ENCODE measurements around the gene GMIP. TPM values are rescaled to one million over a fixed set of nuclear protein-coding genes. Genes with fewer than 3 reads are reported as not detected.

GMIP gene
- total and polyA plus RNA-seq, 2 donors (not counting 1 experiment from before 2014, with no cell fraction given), result 2.3 to 5.3 TPM

DNA sequence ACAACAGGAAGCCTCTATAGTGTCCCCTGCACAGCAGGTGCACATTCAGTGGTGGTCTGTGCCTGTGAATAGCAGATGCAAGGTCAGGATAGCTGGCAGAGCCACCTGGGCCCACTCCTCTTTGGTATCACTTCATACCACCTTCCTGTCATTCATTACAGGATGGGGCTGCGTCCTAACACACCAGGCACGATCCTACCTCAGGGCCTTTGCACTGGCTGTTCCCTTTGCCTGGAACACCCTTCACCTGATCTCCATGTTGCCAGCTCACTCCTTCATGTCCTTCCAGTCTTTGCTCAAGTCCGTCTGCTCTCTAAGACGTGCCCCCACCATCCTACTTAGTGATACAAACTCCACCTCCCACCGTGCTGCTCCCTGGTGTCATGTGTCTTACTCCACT is 10.8 kb downstream of the GMIP start:
- H2AFZ ChIP-seq (ENCODE audit: low read length), result no peak overlapping the region
- H3K79me2 ChIP-seq (ENCODE audit: control insufficient read depth, insufficient read depth, low read length), result no peaks in the 10 kb centered on the region
- H3K9ac ChIP-seq (ENCODE audit: insufficient read depth, low read length), result no peak overlapping the region
- no peaks in the 10 kb centered on the region for H3K4me1 ChIP-seq (ENCODE audit: control insufficient read depth, extremely low read depth, insufficient read depth, low read length)
- no peaks in the 10 kb centered on the region for H3K27me3 ChIP-seq (ENCODE audit: control insufficient read depth, insufficient read depth, low read length)
- no peaks in the 10 kb centered on the region for H4K20me1 ChIP-seq (ENCODE audit: control insufficient read depth, extremely low read depth, insufficient read depth, low read length)
- H3K9me3 ChIP-seq (ENCODE audit: control insufficient read depth, insufficient read depth, low read depth, low read length), result no peaks in the 10 kb centered on the region
- peaks cover 14% of the 10 kb centered on the region for H3K36me3 ChIP-seq (ENCODE audit: control insufficient read depth, insufficient read depth, low read length)
- no peak for DNase-seq (ENCODE audit: low read depth in 2 of 2)
- no peak overlapping the region for H3K4me3 ChIP-seq (replicated peaks in 1 of 4; ENCODE audit: control extremely low read depth in 1 of 4, insufficient read depth in 1 of 4, low read depth in 3 of 4, low read length in 4 of 4)
- no peak overlapping the region for H3K4me2 ChIP-seq (ENCODE audit: extremely low read depth, insufficient read depth, low read length)
- no peak overlapping the region for H3K27ac ChIP-seq (ENCODE audit: insufficient read depth, low read length)
- TF ChIP-seq, protein P1, sequence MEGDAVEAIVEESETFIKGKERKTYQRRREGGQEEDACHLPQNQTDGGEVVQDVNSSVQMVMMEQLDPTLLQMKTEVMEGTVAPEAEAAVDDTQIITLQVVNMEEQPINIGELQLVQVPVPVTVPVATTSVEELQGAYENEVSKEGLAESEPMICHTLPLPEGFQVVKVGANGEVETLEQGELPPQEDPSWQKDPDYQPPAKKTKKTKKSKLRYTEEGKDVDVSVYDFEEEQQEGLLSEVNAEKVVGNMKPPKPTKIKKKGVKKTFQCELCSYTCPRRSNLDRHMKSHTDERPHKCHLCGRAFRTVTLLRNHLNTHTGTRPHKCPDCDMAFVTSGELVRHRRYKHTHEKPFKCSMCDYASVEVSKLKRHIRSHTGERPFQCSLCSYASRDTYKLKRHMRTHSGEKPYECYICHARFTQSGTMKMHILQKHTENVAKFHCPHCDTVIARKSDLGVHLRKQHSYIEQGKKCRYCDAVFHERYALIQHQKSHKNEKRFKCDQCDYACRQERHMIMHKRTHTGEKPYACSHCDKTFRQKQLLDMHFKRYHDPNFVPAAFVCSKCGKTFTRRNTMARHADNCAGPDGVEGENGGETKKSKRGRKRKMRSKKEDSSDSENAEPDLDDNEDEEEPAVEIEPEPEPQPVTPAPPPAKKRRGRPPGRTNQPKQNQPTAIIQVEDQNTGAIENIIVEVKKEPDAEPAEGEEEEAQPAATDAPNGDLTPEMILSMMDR (conservative IDR thresholded peaks at IDR 0.05 in 1 of 2, IDR thresholded peaks at IDR 0.05 in 1 of 2; ENCODE audit: low read depth in 1 of 2, low read length in 2 of 2), result no peak
- TF ChIP-seq EZH2 (IDR thresholded peaks at IDR 0.05; ENCODE audit: low read length, missing control alignments), result no peak

DNA sequence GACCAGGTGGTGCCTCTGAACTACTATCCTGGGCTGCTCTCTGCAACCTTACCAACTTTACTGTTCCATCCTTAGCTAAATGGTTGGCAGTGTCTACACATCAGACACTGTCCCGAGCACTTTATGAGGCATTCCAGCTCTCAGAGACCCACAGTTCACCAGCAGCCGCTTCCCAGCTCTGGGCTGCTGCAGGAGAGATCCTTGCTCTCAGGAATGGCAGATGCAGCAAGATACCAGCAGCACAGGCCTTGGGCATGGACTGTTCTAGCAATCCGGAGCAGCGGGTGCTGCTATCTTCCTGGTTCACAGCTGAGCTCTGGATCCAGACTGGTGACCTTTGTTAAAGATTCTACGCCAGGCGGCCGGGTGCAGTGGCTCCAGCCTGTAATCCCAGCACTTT is 12.1 kb downstream of the GMIP start:
- no peak overlapping the region for H3K27ac ChIP-seq (ENCODE audit: insufficient read depth, low read length)
- no peaks in the 10 kb centered on the region for H3K4me1 ChIP-seq (ENCODE audit: control insufficient read depth, extremely low read depth, insufficient read depth, low read length)
- H3K79me2 ChIP-seq (ENCODE audit: control insufficient read depth, insufficient read depth, low read length), result no peaks in the 10 kb centered on the region
- no peak overlapping the region for H3K4me2 ChIP-seq (ENCODE audit: extremely low read depth, insufficient read depth, low read length)
- H3K4me3 ChIP-seq (replicated peaks in 1 of 4; ENCODE audit: control extremely low read depth in 1 of 4, insufficient read depth in 1 of 4, low read depth in 3 of 4, low read length in 4 of 4), result no peak overlapping the region
- no peak for TF ChIP-seq EZH2 (IDR thresholded peaks at IDR 0.05; ENCODE audit: low read length, missing control alignments)
- TF ChIP-seq, protein P1 (conservative IDR thresholded peaks at IDR 0.05 in 1 of 2, IDR thresholded peaks at IDR 0.05 in 1 of 2; ENCODE audit: low read depth in 1 of 2, low read length in 2 of 2), result no peak
- no peak for DNase-seq (ENCODE audit: low read depth in 2 of 2)
- H2AFZ ChIP-seq (ENCODE audit: low read length), result no peak overlapping the region
- H3K9me3 ChIP-seq (ENCODE audit: control insufficient read depth, insufficient read depth, low read depth, low read length), result no peaks in the 10 kb centered on the region
- H3K27me3 ChIP-seq (ENCODE audit: control insufficient read depth, insufficient read depth, low read length), result no peaks in the 10 kb centered on the region
- no peak overlapping the region for H3K9ac ChIP-seq (ENCODE audit: insufficient read depth, low read length)
- peaks cover 14% of the 10 kb centered on the region for H3K36me3 ChIP-seq (ENCODE audit: control insufficient read depth, insufficient read depth, low read length)
- H4K20me1 ChIP-seq (ENCODE audit: control insufficient read depth, extremely low read depth, insufficient read depth, low read length), result no peaks in the 10 kb centered on the region

DNA sequence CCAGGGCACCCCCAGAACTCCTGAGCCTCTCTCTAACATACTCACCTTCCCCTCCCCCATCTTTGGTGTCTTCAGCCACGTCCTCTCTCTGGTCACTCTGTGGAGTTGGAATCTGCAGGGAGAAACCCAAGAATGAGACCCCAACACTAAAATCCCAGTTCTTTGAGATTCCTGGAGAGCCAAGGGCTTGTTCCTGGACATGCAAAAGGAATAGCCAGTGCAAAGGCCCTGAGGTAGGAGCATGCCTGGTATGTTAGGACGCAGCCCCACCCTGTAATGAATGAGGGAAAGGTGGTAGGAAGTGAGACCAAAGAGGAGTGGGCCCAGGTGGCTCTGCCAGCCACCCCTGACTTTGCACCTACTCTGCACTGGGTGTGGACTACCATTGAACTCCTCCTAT is 13.0 kb downstream of the GMIP start:
- H3K27me3 ChIP-seq (ENCODE audit: control insufficient read depth, insufficient read depth, low read length), result no peaks in the 10 kb centered on the region
- DNase-seq (ENCODE audit: low read depth in 2 of 2), result no peak
- H3K4me3 ChIP-seq (replicated peaks in 1 of 4; ENCODE audit: control extremely low read depth in 1 of 4, insufficient read depth in 1 of 4, low read depth in 3 of 4, low read length in 4 of 4), result no peak overlapping the region
- no peaks in the 10 kb centered on the region for H3K4me1 ChIP-seq (ENCODE audit: control insufficient read depth, extremely low read depth, insufficient read depth, low read length)
- no peaks in the 10 kb centered on the region for H3K79me2 ChIP-seq (ENCODE audit: control insufficient read depth, insufficient read depth, low read length)
- H2AFZ ChIP-seq (ENCODE audit: low read length), result no peak overlapping the region
- no peaks in the 10 kb centered on the region for H4K20me1 ChIP-seq (ENCODE audit: control insufficient read depth, extremely low read depth, insufficient read depth, low read length)
- peaks cover 12% of the 10 kb centered on the region for H3K36me3 ChIP-seq (ENCODE audit: control insufficient read depth, insufficient read depth, low read length)
- H3K27ac ChIP-seq (ENCODE audit: insufficient read depth, low read length), result no peak overlapping the region
- H3K9me3 ChIP-seq (ENCODE audit: control insufficient read depth, insufficient read depth, low read depth, low read length), result no peaks in the 10 kb centered on the region
- no peak overlapping the region for H3K4me2 ChIP-seq (ENCODE audit: extremely low read depth, insufficient read depth, low read length)
- TF ChIP-seq EZH2 (IDR thresholded peaks at IDR 0.05; ENCODE audit: low read length, missing control alignments), result no peak
- H3K9ac ChIP-seq (ENCODE audit: insufficient read depth, low read length), result no peak overlapping the region

Measured in fibroblast of lung (primary cell).